T-helper 1 cell treated with Interleukin-12 subunit alpha and Interleukin-12 subunit beta and Interleukin-4 antibody, amounts not matched to agents 30 ng/mL and 1 ng/mL, for 36 hours (primary cell): ENCODE results near the gene C13orf46. TPM values are rescaled to one million over a fixed set of nuclear protein-coding genes. Genes with fewer than 3 reads are reported as not detected.

Source experiments
- intact Hi-C: fragments of 100-400 bp; cut with micrococcal nuclease; formaldehyde crosslinking; loops from one replicate; pipeline ENCODE4 v1.15.1; 2024
- total RNA-seq: library from RNA; stranded (reverse); gene quantifications from 2 replicates; pipeline ENCODE4 v1.2.3, GENCODE V29; 2022

Gene C13orf46
- total RNA-seq, 1 donor from 2014 or later = 6.6 TPM

DNA sequence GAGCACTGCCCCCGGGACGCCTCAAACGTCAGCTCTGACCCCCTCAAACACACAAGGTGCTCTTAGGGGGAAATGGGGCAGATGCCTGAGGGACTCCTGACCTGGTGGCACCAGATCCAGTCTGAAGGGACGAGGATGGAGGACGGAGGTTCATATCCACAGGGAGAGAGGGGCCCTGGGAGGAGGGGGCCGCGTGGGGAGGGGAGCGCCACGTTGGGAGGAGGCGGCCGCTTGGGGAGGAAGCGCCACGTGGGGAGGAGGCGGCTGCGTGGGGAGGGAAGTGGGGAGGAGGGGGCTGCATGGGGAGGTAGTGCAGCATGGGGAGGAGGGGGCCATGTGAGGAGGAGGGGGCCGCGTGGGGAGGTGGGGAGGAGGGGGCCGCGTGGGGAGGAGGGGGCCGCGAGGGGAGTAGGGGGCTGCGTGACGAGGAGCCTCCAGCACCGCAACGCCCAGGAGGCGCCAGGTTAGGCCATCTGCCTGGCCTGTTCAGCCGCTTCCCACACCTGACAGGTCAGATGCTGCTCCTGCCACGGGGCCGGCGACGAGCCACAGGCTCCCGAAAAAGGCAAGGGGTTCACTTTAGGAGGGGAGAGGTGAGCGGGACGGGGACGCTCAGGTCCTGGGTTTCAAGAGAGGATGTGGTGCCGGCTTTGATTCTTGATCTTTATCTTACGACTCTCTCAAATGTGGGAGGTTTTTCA, 36.7 kb upstream of the C13orf46 start:
- intact Hi-C loops = no loop called here

DNA sequence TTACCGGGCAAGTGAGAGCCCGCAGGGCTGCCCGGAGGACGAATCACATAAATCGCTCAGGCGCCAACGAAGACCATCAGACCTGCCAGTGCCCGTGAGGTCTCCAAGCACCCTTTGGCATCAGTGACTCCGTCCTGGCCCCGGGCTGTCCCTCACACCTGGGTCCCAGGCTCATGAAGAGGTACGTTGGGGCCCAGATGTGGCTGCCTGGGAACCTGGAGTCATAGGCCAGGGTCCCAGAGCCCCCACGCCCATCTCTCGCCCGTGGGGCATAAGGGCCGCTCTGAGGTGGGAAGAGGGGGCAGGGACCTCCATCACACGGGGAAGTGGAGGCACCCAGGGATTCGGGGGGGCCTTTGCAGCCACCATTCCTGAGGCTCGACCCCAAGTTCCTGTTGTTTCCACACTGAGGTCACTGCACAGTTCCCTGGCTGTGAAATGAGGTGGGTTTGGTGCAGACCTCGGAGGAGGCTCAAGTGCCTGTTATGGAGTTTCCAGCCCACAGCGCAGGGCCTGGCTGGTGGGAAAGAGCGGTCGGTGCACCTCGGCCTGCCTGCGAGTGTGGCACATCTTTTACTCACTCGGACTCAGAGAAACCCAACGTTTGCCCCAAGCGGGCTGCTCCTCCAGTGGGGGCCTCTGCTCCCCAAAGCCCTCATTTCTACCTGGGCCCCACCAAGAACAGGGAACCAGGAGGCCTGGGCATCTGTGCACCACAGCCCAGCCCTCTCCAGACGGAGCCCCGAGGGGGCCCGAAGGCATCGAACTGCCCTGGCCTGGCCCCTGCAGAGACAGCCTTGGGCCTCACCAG, 35.9 kb upstream of the C13orf46 start:
- intact Hi-C loops = no loop called here

DNA sequence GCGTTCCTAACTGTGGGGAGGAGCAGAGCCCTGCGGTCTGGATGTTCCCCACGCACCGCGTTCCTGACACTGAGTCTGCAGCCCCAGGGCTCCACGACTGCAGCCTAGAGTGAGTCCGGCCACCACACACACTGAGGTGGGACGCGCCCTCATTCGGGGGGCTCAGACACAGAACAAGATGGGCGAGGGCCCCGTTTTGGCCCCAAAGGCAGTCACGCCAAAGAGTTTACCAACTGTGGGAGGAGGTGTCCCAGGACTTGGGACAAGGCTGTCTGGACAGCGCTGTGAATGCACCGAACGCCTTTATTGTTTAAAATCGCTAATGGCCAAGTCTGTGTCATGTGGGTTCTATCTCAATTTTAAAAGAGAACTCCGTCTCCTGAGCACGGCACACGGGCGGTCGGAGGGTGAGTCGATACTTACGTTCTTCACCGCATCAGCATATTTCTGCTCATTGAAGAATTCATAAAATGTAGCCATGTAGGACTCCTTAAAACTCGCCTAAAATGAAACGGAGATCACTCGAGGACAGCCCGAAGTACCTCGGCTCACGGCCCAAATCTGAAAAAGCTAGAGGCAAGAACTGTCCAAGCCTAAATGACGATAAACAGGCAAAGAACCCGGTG, 35.2 kb upstream of the C13orf46 start:
- intact Hi-C loops = no loop called here

DNA sequence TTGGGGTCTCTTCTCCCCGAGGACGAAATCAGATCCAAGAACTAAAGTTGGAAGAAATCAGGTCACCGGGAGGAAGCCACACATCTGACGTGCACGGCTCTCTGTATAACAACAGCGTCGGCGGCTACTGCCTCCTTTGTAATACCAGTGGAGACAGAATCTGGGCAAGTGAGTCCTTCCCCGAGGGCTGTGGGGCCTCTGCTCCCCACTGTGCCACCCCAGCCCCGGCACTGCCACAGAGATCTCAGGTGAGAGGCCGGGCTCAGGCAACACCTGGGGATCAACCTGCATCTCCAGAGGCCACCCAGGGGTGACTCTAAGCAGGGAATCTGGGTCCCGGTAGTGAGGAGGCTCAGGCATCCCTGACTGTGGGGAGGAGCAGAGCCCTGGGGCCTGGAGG, 33.7 kb upstream of the C13orf46 start:
- intact Hi-C loops = no loop called here

DNA sequence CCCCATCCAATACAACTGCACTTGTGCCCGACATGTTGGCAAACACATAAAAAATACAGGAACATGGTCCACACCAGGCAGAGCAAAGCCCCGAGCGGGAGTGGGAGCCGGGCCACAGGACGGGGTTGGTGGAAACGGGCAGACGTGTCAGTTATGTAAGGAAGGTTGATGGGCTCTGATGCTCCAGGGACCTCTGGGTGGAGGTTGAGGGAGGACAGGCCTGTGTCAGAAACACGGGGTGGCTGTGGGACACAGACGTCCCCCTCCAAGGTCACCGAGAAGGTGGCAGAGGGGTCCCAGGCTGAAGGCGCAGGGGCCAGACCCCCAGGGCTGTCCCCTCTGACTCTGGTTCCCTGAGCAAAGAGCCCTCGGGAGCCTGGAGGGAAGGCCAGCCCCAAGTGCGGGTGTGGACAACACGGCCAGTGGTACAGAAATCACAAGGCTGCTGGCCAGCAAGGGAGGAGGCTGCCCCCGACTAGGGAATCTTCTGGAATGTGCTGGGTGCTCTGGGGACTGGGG, 31.4 kb upstream of the C13orf46 start:
- intact Hi-C loops = no loop called here

DNA sequence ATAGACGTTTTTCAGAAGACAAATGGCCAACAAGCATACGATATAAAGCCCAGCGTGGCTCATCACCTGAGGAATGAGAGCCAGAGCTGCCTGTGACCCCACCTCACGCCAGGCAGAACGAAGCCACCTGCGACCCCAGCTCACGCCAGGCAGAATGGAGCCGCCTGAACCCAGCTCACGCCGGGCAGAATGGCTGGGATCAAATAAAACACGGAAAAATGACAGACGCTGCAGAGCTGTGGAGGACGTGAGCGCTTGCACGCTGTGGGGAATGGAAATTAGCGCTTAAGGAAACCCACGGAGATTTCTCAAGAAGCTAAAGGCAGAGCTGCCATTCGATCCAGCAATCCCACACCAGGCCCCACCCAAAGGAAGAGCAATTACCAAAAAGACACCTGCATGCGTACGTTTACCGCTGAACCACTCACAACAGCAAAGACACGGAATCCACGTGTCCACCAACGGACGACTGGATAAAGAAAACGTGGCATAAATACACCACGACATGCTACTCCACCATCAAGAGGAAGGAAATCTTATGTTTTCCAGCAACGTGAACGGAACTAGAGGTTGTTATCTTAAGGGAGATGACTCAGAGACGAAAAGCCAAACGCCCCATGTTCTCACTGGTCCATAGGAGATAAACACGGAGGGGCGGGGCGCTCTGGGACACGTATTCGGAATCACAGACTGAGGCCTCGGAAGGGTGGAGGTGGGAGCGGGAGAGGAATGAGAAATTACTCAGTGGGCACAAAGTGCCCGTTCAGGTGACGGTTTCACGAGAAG, 30.7 kb upstream of the C13orf46 start:
- intact Hi-C loops = no loop called here

DNA sequence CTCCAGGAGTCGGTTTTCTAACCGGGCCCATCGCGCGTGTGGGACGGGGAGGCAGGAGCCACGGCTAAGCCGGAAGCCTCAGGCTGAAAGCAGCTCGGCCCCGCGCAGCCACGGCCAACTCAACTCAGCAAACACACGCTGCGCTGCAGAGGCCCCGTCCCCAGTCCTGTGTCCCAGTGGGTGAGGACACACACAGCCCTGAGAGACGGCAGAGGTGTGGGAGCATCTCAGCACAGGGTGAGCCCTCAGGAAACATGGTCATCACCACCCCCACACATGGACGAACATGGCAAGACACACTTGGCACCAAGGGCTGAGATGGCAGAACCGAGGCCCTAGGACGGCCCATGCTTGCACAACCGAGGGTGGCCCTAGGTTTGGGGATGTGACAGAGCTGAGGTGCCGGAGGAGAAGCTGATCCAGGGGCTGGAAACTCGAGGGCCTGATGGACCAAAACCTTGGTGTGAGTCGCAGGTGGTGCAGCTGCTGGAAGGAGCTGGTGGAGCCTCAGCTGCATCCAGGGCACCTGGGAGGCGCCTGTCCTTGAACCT, 29.0 kb upstream of the C13orf46 start:
- intact Hi-C loops = no loop called here

DNA sequence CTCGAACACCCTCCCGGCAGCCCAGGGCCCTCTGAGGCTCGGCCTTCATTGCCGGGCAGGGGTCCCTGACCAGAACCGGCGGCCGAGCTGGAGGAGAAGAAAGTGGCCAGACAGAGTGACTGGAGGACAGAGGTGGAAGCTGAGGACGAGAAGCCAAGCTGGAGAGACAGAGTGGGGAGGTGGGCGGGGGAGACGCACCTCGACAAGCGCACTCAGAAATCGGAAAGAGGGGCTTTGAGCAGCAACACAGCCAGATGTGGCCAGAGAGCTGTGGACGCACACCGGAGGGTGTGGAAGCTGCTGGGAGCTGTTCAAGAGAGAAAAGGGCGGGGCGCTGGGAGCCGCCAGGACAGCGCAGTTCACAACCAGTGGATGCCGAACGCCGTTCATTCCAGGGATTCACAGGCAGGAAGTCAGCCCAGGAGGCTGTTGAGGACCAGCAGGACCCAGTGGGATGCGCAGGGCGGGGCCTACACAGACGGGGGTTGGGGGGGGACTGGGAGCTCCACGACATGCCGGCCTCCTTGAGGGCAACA, 28.2 kb upstream of the C13orf46 start:
- intact Hi-C loops = no loop called here

DNA sequence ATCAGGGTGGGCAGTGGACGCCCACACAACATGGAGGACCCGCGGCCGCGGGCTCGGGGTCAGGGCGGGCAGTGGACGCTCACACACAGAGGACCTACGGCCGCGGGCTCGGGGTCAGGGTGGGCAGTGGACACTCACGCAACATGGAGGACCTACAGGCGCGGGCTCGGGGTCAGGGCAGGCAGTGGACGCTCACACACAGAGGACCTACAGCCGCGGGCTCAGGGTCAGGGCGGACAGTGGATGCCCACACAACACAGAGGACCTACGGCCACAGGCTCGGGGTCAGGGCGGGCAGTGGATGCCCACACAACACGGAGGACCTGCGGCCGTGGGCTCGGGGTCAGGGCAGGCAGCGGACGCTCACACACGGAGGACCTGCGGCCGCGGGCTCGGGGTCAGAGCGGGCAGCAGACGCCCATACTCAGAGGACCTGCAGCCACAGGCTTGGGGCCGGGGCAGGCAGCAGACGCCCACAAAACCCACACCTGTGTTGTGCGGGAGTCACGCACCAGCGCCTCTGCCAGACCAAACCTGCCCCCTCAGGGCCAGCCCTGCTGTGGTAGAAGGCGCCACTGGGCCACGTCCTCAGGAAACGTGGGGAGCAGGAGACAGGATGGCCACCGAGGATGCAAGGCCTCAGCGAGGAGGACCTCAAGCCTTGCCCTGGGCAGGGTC, 27.6 kb upstream of the C13orf46 start:
- intact Hi-C loops = no loop called here

DNA sequence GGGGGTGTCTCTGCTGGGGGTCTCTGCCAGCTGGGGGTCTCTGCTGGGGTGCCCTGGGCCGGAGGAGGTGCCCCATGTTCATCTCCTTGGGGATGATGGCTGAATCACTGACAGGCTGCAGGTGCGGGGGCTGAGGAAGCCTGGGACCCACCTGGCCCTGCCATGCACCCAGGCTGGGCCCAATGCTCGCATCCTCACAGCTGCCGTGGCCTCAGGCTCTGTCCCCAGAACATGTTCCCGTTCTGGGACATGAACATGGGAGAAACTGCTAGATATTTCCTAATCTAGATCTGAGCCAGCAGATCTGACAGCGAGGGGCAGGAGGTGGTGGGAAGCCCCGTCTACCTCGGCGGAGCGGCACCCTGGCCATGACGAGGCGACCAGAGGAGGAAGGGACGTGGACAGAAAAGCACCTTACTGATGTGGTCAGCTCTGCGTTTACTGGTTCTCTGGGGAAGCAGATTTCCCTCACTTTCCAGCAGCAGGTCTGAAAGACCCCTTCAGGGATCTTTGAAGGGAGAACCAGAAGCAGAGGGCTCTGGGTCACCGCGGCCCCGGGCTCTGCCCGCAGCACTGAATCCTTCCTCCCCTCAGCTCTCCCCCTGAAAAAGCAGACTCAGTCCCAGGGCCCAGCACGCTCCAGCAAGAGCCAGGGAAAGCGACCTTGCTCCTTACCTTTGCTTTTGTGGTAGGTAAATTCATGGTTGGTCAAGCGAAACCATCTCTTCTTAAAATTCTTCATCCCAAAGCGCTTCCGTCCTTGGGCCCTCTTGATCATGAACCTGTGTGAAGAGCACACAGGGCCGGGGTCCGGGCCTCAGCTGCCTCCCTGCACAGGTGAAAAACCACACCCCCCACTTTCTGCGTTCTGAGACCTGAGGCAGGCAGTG, 26.5 kb upstream of the C13orf46 start:
- intact Hi-C loops = no loop called here

DNA sequence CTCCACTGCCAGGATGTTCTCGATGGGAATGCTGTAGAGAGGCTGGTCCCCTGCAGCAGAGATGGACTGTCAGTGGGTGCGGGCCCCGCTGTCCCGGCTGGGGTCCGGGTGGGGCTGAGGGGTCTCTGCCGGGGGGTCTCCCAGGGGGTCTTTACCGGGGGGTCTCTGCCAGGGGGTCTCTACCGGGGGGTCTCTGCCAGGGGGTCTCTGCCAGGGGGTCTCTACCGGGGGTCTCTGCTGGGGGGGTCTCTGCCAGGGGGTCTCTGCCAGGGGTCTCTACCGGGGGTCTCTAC, 25.7 kb upstream of the C13orf46 start:
- intact Hi-C loops = no loop called here

DNA sequence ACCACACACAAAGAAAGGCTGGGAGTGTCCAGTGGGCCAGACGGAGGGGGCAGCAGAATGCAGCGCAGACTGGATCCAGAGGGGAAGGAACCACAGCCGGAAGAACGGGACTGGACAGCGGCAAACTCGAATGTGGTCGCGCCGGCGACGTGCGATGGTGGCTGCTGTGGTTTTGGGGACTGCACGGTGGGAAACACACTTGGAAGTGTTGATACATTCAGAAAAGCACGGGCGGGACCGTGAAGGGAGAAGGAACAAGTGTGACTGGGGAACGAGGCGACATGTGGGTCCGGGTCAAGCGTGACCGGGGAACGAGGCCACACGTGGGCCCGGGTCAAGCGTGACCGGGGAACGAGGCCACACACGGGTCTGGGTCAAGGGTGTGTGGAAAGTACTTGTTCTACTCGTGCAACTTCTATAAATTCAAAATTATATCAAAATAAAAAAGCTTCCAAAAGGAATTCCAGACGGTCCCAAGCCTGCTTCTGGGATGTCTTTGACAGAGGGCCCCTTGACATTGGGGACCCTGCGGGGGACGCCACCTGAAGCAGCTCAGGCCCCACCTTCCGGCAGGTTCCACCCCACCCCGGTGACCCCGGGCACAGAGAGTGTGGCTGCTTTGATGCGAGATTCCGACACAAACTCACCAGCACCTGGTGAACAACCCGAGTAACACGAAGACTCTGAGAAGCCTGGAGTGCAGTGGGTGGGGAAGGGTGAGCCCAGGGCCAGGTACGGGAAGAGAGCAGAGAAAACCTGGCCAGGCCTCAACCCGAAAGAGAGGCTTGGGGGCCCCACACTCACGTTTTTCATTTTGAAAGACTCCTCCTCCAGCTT, 25.1 kb upstream of the C13orf46 start:
- intact Hi-C loops = no loop called here

DNA sequence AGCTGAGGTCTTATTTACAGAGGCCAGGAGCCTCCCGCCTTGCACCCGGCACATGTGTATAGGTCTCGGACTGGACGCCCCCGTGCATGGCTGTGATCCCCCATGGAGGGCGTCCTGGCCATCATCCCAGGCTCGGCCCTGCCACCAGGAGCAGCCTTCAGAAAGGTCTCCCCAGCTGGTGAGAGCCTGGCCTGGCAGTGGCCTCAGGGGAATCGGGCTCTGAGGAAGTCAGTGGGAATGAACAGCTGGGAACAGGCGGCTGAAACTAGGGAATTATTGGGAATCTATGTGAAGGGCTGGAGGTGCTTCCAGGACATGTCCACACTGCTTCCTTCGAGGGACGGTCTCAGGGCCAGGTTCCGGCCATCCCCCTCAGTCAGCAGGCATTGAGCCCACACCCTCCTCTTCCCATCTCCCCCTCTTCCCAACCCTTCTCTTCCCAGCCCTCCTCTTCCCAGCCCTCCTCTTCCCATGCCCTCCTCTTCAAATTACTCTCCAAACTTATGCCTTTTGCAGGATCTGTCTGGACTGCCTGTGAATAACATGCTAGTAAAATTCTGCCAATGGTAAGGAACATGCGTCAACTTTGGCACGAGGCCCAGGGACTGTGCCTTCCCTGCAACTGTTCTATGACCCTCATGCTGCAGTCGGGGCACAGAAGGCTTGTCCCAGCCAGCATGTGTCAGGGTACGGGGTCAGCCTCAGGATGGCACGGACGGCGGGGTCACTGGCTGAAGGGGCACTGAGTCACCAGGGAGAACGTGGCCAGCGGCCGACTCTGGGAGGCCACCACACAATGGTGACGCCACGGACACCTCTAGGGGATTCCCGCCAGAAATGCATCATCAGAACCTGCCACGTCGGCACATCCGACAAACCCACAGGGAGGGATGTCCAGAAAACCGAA, 24.2 kb upstream of the C13orf46 start:
- intact Hi-C loops = no loop called here

DNA sequence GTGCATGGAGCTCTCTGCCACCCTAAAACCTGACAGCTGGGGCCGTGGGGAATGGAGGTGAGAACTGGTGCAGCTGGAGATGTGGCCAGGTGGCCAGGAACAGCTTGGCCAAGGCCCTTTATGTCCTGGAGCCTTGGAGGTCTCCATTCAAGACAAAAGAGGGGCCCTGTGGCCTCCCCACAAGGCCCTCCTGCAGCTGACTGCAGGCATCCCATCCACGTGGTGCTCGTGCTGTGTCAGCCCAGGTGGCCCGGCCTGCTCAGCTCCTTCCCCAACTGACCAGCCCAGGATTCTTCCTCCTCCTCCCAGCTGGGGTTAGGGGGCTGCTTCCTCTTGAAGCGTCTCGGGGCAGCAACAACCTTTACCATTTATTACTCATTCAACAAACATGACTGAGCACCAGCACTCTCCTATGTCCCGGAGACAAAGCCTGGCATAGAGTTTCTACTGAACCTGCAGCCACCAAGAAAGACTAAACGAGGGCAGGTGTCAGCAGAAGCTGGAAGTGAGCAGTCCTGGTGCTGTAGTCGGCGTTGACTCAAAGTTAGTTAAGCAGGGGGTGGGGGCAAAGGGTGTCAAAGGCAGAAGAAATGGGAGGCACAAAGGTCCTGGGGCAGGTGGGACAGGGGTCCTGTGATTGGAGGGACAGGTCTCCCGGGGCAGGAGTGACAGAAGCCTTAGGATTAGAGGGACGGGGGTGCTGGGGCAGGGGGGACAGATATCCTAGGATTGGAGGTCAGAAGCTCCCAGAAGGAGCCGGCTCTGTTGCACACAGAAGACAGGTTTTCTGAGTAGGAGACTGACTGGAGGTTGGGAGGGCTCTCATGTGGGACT, 23.3 kb upstream of the C13orf46 start:
- intact Hi-C loops = no loop called here

DNA sequence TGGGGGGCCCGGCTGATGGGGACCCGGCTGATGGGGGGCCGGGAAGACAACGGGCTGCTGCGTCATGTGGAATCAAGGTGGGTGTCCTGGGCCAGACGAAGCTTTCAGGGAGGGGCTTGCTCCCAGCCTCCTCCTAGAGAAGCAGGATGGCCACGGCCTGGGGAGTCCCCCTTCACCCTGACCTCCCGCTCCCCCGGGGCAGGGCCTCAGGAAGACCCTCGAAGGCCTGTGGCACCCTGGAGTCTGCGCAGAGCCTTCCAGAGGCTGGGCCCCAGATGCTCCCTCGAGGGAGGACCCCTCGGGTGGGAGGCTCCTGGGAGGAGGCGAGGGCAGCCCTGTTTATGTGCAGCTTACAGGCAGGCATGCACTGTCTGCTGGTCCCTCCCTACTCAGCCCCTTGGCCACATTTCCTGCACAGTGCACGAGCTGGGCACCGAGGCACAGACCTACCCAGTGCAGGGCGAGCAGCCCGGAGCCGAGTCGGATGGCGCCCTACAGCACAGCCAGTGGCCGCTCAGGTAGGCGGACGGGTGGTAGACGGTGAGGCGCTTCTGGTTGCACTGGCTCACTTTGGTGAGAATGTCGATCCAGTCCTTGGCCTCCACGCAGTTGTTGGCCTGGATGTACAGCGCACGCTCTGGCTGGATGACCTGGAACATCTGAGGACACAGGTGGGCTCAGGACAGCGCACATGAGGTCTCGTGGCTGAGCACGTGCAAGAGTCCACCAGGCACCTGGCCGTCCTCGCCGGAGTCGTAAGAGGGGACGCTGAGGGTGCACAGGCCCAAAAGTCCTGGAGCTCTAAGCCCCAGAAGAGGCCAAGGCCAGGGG, 22.4 kb upstream of the C13orf46 start:
- intact Hi-C loops = no loop called here
